Measurements from ENCODE around the gene ZNF786.
"Not testable (repeated sequence)": the region's sequence is repeated elsewhere in the genome, so short reads cannot be mapped to it uniquely, and the experiment has no call there.

Gene ZNF786, protein sequence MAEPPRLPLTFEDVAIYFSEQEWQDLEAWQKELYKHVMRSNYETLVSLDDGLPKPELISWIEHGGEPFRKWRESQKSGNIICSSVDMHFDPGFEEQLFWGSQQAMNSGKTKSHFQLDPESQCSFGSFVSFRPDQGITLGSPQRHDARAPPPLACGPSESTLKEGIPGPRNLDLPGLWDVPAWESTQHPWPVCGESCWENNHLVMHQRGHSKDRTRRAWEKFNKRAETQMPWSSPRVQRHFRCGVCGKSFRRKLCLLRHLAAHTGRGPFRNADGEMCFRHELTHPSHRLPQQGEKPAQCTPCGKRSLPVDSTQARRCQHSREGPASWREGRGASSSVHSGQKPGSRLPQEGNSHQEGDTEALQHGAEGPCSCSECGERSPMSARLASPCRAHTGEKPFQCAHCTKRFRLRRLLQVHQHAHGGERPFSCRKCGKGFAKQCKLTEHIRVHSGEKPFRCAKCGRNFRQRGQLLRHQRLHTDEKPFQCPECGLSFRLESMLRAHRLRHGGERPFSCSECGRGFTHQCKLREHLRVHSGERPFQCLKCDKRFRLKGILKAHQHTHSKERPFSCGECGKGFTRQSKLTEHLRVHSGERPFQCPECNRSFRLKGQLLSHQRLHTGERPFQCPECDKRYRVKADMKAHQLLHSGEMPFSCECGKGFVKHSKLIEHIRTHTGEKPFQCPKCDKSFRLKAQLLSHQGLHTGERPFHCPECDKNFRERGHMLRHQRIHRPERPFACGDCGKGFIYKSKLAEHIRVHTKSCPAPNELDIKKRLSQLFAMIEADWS

DNA sequence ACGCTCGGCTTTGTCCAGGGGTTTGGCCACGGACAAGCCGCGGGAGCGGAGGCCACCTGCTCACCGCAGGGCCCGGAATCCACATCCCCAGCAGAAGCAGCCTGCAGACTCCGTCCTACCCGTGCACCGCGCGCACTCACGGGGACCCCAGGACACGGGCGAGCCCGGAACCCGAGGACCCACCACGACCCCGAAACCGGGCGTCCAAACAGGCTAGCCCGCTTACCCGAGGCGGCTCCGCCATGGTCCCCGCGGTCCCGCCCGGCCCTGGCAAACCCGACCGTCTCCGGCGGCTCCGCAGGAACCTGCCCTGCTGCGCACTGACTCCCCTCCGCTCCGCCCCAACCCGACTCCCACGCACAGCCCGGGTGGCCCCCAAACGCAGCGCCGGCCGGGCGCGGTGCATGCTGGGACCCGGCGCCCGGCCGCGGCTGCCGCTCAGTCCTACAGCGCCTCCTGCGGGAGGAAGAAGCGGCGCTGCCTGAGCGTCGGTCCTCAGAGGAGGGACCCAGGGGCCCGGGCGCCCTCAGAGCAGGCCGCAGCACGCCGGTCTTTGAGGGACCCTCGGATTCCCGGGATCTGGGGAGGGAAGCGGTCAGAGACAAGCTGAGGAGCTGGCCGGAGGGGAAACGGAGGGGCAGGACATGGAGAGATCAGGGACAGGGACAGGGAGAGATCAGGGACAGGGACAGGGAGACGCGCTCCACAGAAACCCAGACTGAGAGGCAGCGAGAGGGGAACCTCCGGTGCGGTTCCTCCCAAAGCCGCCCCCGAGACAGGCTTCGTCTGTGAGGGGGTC is at the start of gene ZNF786:
Gene ZNF786 (minus strand): TSS at position 322 of the 799 bp plus-strand sequence. CDS start 78 bp downstream, at position 244.
- DNase-seq (ENCODE audit: low spot score): peak; percentile 96

DNA sequence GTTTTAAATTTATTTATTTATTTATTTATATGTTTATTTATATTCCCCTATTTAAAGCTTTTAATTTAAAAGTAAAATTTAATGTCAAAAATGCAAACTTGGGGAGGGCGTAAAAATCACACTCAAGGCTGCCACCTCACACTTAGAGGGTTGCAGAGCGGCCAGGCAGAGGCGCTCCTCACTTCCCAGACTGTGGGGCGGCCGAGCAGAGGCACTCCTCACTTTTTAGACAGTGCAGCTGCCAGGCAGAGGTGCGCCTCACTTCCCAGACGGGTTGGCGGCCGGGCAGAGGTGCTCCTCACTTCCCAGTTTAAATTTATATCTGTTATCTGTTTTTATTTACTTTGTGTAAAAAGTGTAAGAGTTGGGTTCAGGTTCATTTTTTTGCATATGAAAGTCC is 45.6 kb upstream of the ZNF786 start:
- DNase-seq (ENCODE audit: low spot score): no peak

GRCh38 chr7:149133028-149133710 is 42.7 kb upstream of the ZNF786 start:
- no peak for DNase-seq (ENCODE audit: low spot score)

- DNase-seq (ENCODE audit: low spot score): no peak
These were observed 40.2 kb upstream of the ZNF786 start for GRCh38 chr7:149130572-149131198.

- DNase-seq (ENCODE audit: low spot score): peak; percentile 68
These were observed 36.2 kb upstream of the ZNF786 start for GRCh38 chr7:149126662-149127266.

- peak; percentile 98 for DNase-seq (ENCODE audit: low spot score)
These were observed 35.5 kb upstream of the ZNF786 start, which contains the start of gene ZNF425 for GRCh38 chr7:149125863-149126661. Gene ZNF425, minus strand, starts transcription at chr7:149126324. Its CDS starts 111 bp downstream, at chr7:149126213.

- no peak for DNase-seq (ENCODE audit: low spot score)
These were observed 34.8 kb upstream of the ZNF786 start for GRCh38 chr7:149125189-149125862.

DNA sequence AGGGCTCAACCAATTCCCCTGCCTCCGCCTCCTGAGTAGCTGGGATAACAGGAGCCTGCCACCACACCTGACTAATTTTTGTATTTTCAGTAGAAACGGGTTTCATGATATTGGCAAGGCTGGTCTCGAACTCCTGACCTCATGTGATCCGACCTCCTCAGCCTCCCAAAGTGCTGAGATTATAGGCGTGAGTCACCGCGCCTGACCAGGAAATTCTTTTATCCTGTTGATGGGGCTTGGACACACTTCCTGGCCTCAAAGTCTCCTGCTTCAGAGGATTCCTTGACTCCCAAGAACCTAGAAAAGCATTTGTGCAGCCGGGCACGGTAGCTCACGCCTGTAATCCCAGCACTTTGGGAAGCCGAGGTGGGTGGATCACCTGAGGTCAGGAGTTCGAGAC is 19.5 kb upstream of the ZNF786 start:
- DNase-seq (ENCODE audit: low spot score): no peak

DNA sequence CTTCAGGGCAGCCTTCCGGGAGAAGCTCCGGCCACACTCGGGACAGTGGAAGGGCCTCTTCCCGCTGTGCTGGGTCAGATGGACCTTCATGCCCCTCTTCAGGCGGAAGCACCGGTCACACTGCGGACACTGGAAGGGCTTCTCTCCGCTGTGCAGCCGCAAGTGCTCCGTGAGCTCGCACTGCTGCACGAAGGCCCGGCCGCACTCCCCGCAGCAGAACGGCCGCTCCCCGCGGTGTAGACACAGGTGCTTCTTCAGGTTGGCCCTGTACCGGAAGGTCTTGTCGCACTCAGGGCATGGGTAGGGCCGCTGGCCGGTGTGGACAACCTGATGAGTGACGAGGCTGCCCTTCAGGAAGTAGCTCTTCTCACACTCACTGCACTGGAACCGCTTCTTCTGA is 14.2 kb upstream of the ZNF786 start:
- DNase-seq (ENCODE audit: low spot score): no peak

GRCh38 chr7:149104214-149104613 is 13.7 kb upstream of the ZNF786 start:
- DNase-seq (ENCODE audit: low spot score): no peak

GRCh38 chr7:149103424-149103823 is 12.9 kb upstream of the ZNF786 start:
- DNase-seq (ENCODE audit: low spot score): no peak

DNA sequence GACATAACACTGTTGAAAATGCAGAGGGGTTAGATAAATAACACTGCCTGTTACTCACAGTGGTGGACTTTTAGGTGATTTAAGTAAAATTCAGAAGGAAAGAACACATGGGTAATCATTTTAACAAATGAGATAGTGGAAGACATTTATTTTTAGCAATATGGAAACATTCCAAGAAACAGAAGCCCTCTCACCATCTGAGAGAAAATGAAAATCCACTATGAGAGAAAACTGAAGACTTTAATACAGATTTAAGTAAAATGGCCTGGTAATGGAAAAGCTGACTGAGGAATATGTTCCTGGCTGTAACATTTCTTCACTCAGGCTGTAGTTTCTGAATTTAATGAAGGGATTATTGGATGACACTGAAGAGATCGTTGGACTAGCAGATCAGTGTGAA is 12.1 kb upstream of the ZNF786 start:
- DNase-seq (ENCODE audit: low spot score): no peak

DNA sequence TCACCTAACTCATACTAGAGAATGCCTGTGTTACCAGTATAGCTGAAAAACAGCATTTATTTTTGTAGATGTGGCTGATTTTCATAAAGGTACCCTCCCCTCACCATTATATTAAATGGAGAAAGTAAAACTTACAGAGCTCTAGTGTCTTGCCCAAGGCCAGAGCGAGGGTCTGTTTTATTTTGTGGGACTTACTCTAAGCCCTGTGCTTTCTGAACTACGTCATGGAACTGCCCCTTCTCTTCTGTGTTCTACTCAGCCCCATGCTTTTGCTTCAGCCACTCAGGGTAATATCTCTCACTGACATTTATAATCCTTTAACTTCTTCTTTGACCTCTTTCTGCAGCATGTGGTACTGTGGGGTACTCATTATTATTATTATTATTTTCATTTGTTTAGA is 10.3 kb upstream of the ZNF786 start:
- DNase-seq (ENCODE audit: low spot score): no peak

GRCh38 chr7:149099058-149099457 is 8.5 kb upstream of the ZNF786 start:
- no peak for DNase-seq (ENCODE audit: low spot score)

- DNase-seq (ENCODE audit: low spot score): peak; percentile 23
These were observed 6.6 kb upstream of the ZNF786 start for GRCh38 chr7:149097088-149097487.

GRCh38 chr7:149093228-149093627 is 2.7 kb upstream of the ZNF786 start:
- no peak for DNase-seq (ENCODE audit: low spot score)

GRCh38 chr7:149092244-149092643 is 1.7 kb upstream of the ZNF786 start:
- not testable (repeated sequence) for DNase-seq (ENCODE audit: low spot score)

DNA sequence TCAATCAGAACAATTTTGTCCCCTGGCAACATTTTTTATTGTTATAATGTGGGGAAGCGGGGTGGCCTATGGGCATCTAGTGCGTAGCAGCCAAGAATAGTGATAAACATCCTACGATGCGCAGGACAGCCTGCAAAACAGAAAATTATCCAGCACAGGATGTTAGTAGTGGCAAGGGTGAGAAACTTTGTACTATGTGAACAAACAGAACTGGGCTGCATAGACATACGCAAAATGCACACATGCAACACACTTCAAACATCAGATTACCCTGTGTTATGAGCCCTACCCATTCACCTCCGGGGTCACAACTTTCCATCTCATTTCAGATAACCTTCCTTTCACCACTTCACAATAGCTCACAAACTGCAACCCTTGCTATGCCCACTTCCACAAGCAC is 3.1 kb downstream of the ZNF786 start:
- DNase-seq (ENCODE audit: low spot score): no peak

DNA sequence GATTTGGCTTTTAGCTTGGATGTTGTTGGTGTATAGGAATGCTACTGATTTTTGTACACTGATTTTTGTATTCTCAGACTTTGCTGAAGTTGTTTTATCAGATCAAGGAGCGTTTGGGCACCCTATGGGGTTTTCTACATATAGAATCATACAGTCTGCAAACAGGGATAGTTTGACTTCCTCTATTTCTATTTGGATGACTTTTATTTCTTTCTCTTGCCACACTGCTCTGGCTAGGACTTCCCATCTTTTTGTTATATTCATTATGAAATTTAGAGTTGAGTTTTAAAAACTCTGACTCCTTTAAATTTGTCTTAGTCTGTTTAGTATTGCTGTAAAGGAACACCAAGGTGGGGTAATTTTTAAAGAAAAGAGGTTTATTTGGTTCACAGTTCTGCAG is 4.7 kb downstream of the ZNF786 start:
- DNase-seq (ENCODE audit: low spot score): no peak

Measured in AG08396 (cell line).